Activated CD4-positive, alpha-beta memory T cell treated with anti-CD3 and anti-CD28 coated beads for 36 hours (primary cell): Measurements from ENCODE around the gene OR2T10. TPM values are rescaled to one million over a fixed set of nuclear protein-coding genes. Genes with fewer than 3 reads are reported as not detected.

Experiments
- CTCF ChIA-PET: fragments of 350-600 bp; sonication (Branson Sonifier 250); formaldehyde crosslinking; loops from one replicate; lab custom pipeline; 2021; ENCODE audit warnings: antibody characterized with exemption, inconsistent platforms; lab: Charles Lee
- POLR2A ChIA-PET: fragments of 350-600 bp; sonication (Branson Sonifier 250); formaldehyde crosslinking; loops from one replicate; lab custom pipeline; 2021; ENCODE audit warnings: antibody characterized with exemption; lab: Charles Lee
- DNase-seq: peaks from one replicate; pipeline ENCODE4 v3.0.0-alpha.2; 2020
- H3K27ac Mint-ChIP-seq: one replicate; pipeline ENCODE4 v1.8.0; 2021; ENCODE audit warnings: mixed read lengths
- H3K27me3 Mint-ChIP-seq: one replicate; pipeline ENCODE4 v1.8.0; 2021; ENCODE audit warnings: mixed read lengths
- H3K36me3 Mint-ChIP-seq: one replicate; pipeline ENCODE4 v1.8.0; 2021; ENCODE audit warnings: mixed read lengths
- H3K4me1 Mint-ChIP-seq: one replicate; pipeline ENCODE4 v1.8.0; 2021; ENCODE audit warnings: low read depth, mixed read lengths
- H3K4me3 Mint-ChIP-seq: one replicate; pipeline ENCODE4 v1.8.0; 2021; ENCODE audit warnings: mild to moderate bottlenecking, mixed read lengths
- H3K9me3 Mint-ChIP-seq: one replicate; pipeline ENCODE4 v1.8.0; 2021; ENCODE audit warnings: mixed read lengths
- intact Hi-C: fragments of 100-400 bp; cut with micrococcal nuclease; formaldehyde crosslinking; loops from one replicate; pipeline ENCODE4 v1.15.1; 2023
- total RNA-seq, 2 experiments: library from RNA; stranded (reverse); gene quantifications; one replicate each; pipeline ENCODE4 v1.2.3, GENCODE V29; 2021

OR2T10 gene
- total RNA-seq, 2 experiments from 2014 or later, result not detected

DNA sequence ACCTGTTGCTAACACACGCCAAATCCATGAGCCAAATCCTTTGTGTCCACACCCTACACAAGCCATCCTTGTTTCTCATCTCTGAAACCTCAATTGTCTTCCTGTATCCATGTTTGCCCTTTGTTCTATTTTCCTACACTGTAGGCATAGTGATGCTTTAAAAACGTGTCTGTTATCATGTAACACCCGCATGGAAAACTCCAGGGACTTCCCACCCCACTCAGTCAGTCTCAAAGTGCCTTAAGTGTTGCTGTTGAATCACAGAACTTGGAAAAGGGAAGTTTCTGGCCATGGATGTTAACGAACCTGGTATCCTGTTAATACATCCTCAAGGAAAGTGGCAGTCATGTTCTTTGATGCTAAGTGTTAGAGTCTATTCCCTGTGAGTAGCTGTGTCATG lies 27.7 kb upstream of the OR2T10 start:
- no peak overlapping the region for H3K27ac Mint-ChIP-seq
- H3K4me1 Mint-ChIP-seq, result no peaks in the 10 kb centered on the region
- DNase-seq, result no peak
- ChIA-PET CTCF (interaction anchor here (7.1 kb wide), 1 partner anchor 181 kb away, joined by 46 read pairs; no protein-coding TSS in a partner anchor), POLR2A (no interaction called here)
- intact Hi-C loops, result no loop called here
- H3K27me3 Mint-ChIP-seq, result no peaks in the 10 kb centered on the region
- no peaks in the 10 kb centered on the region for H3K36me3 Mint-ChIP-seq
- no peak overlapping the region for H3K4me3 Mint-ChIP-seq
- no peaks in the 10 kb centered on the region for H3K9me3 Mint-ChIP-seq

- intact Hi-C loops, result loop anchor here (1.0 kb wide), 2 partner anchors 64 to 185 kb away; no protein-coding TSS in a partner anchor
- Mint-ChIP-seq H3K27ac (no peak overlapping the region), H3K36me3 (no peaks in the 10 kb centered on the region), H3K27me3 (no peaks in the 10 kb centered on the region), H3K4me1 (peaks cover 2% of the 10 kb centered on the region), H3K9me3 (no peaks in the 10 kb centered on the region), H3K4me3 (no peak overlapping the region)
- DNase-seq, result no peak
- POLR2A ChIA-PET, result no interaction called here
- CTCF ChIA-PET, result interaction anchor here (0.7 to 7.1 kb wide), 9 partner anchors 8 to 202 kb away, joined by 3 to 46 read pairs (median 4); no protein-coding TSS in a partner anchor
Measured at GRCh38 chr1:248622570-248623001, 25.1 kb upstream of the OR2T10 start.

DNA sequence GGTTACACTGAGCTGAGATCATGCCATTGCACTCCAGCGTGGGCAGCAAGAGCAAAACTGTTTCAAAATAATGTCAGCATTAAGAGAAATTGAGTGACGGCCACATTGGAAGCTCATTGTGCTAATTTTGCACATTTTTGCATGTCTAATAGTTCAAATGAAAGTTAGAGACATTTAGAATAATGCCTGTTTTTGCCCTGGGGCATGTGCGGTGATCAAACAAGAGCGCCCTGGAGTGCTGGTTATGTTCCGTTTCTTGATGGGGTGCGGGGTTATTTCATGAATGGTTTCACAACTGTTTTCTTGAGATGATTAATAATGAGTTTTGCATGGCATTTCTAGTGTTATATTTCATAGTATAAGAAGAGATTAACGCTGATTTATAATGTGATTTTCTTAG lies 24.3 kb upstream of the OR2T10 start:
- no peaks in the 10 kb centered on the region for H3K9me3 Mint-ChIP-seq

GRCh38 chr1:248618878-248619277 lies 21.4 kb upstream of the OR2T10 start:
- Mint-ChIP-seq H3K9me3 (no peaks in the 10 kb centered on the region), H3K27me3 (no peaks in the 10 kb centered on the region), H3K27ac (no peak overlapping the region), H3K36me3 (no peaks in the 10 kb centered on the region), H3K4me3 (no peak overlapping the region), H3K4me1 (peaks cover 3% of the 10 kb centered on the region)
- POLR2A ChIA-PET, result no interaction called here
- CTCF ChIA-PET, result interaction anchor here (1.2 to 7.1 kb wide), 4 partner anchors 10 to 187 kb away, joined by 3 to 46 read pairs (median 6); no protein-coding TSS in a partner anchor
- intact Hi-C loops, result no loop called here
- DNase-seq, result peak; percentile 71

More for the DNA sequence above, 24.3 kb upstream of the OR2T10 start:
- H3K4me1 Mint-ChIP-seq, result peaks cover 2% of the 10 kb centered on the region
- no peak overlapping the region for H3K27ac Mint-ChIP-seq
- intact Hi-C loops, result loop anchor here (1.0 kb wide), 2 partner anchors 65 to 186 kb away; no protein-coding TSS in a partner anchor
- H3K36me3 Mint-ChIP-seq, result no peaks in the 10 kb centered on the region
- no peak for DNase-seq
- POLR2A ChIA-PET, result no interaction called here
- H3K4me3 Mint-ChIP-seq, result no peak overlapping the region
- no peaks in the 10 kb centered on the region for H3K27me3 Mint-ChIP-seq
- CTCF ChIA-PET, result interaction anchor here (1.5 to 7.1 kb wide), 4 partner anchors 8 to 184 kb away, joined by 4 to 46 read pairs (median 4); no protein-coding TSS in a partner anchor

- no peaks in the 10 kb centered on the region for H3K36me3 Mint-ChIP-seq
- no peak overlapping the region for H3K4me3 Mint-ChIP-seq
- H3K9me3 Mint-ChIP-seq, result no peaks in the 10 kb centered on the region
- no peak overlapping the region for H3K27ac Mint-ChIP-seq
- intact Hi-C loops, result no loop called here
- POLR2A ChIA-PET, result no interaction called here
- DNase-seq, result no peak
- peaks cover 10% of the 10 kb centered on the region for H3K4me1 Mint-ChIP-seq
- CTCF ChIA-PET, result interaction anchor here (0.6 to 1.4 kb wide), 3 partner anchors 24 to 301 kb away, joined by 3 read pairs; no protein-coding TSS in a partner anchor
- no peaks in the 10 kb centered on the region for H3K27me3 Mint-ChIP-seq
Measured at GRCh38 chr1:248618119-248618518, 20.6 kb upstream of the OR2T10 start.

DNA sequence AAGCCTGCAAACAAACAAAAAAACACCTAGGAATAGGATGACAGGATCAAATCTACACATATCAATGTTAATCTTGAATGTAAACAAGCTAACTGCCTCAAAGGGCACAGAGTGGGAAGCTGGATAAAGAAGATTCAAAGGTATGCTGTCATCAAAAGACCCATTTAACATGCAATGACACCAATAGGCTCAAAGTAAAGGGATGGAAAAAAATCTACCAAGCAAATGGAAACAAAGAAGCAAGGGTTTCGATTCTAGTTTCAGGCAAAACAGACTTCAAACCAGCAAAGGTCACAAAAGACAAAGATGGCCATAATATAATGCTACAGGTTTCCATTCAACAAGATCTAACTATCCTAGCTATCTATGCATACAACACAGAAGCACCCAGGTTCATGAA lies 16.2 kb upstream of the OR2T10 start:
- intact Hi-C loops, result no loop called here
- Mint-ChIP-seq H3K4me1 (peaks cover 11% of the 10 kb centered on the region), H3K27me3 (peaks cover 2% of the 10 kb centered on the region), H3K9me3 (no peaks in the 10 kb centered on the region), H3K4me3 (no peak overlapping the region), H3K27ac (peak overlapping the region; percentile 47), H3K36me3 (no peaks in the 10 kb centered on the region)
- DNase-seq, result no peak
- ChIA-PET CTCF (interaction anchor here (0.5 to 1.4 kb wide), 2 partner anchors 9 to 54 kb away, joined by 3 to 4 read pairs; no protein-coding TSS in a partner anchor), POLR2A (no interaction called here)

GRCh38 chr1:248611883-248612414 lies 14.4 kb upstream of the OR2T10 start:
- intact Hi-C loops, result loop anchor here (1.0 kb wide), 1 partner anchor 208 kb away; no protein-coding TSS in a partner anchor

DNA sequence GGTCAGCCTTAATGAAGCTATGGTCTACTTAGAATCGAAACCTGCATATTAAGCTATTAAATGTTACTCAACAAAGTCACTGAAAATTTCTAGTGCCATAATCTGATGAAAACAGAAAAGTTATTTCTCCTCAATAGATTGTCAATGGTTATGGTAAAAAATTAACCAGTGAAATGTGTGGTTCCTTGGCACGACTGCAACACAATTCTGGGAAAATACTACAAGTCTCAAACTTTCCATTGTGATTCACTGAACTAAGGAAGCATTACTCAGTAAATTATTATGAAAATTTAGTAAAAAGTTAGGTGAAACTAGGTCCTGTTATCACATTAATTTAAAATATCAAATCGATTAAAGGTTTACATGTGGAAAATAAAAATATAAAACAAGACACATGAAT lies 12.8 kb upstream of the OR2T10 start:
- Mint-ChIP-seq H3K4me1 (peaks cover 11% of the 10 kb centered on the region), H3K36me3 (no peaks in the 10 kb centered on the region), H3K27me3 (peaks cover 2% of the 10 kb centered on the region), H3K27ac (no peak overlapping the region), H3K9me3 (no peaks in the 10 kb centered on the region), H3K4me3 (no peak overlapping the region)
- no peak for DNase-seq
- CTCF ChIA-PET, result interaction anchor here (1.4 kb wide), 1 partner anchor 14 kb away, joined by 5 read pairs; no protein-coding TSS in a partner anchor
- intact Hi-C loops, result no loop called here
- POLR2A ChIA-PET, result no interaction called here

More at GRCh38 chr1:248611883-248612414, 14.4 kb upstream of the OR2T10 start:
- H3K9me3 Mint-ChIP-seq, result no peaks in the 10 kb centered on the region
- peak; percentile 30 for DNase-seq
- POLR2A ChIA-PET, result no interaction called here
- peaks cover 2% of the 10 kb centered on the region for H3K27me3 Mint-ChIP-seq
- H3K4me1 Mint-ChIP-seq, result peaks cover 11% of the 10 kb centered on the region
- H3K36me3 Mint-ChIP-seq, result no peaks in the 10 kb centered on the region
- no peak overlapping the region for H3K27ac Mint-ChIP-seq
- H3K4me3 Mint-ChIP-seq, result no peak overlapping the region
- CTCF ChIA-PET, result interaction anchor here (0.9 to 1.0 kb wide), 2 partner anchors 11 to 206 kb away, joined by 3 read pairs; no protein-coding TSS in a partner anchor

DNA sequence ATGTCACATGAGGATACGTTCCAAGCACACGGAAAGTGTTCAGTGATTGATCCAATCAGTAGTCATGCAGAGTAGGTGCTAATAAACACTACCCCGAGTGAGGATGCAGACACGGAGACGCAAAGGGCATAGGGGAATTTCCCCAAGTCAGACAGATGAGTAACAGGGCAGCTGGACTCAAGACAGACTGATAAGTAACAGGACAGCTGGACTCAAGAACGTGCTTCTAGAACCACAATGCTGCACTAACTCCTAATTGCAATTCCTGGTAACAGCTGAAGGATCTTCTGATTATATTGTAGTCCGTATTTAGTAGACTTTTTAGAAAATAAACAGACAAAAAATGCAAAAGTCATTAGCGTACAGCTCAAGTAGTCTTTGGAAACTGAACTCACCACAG lies 1.9 kb upstream of the OR2T10 start:
- Mint-ChIP-seq H3K27ac (no peak overlapping the region), H3K9me3 (no peaks in the 10 kb centered on the region), H3K36me3 (no peaks in the 10 kb centered on the region), H3K27me3 (no peaks in the 10 kb centered on the region), H3K4me3 (no peak overlapping the region), H3K4me1 (peaks cover 6% of the 10 kb centered on the region)
- no peak for DNase-seq
- intact Hi-C loops, result no loop called here
- ChIA-PET CTCF (no interaction called here), POLR2A (no interaction called here)

DNA sequence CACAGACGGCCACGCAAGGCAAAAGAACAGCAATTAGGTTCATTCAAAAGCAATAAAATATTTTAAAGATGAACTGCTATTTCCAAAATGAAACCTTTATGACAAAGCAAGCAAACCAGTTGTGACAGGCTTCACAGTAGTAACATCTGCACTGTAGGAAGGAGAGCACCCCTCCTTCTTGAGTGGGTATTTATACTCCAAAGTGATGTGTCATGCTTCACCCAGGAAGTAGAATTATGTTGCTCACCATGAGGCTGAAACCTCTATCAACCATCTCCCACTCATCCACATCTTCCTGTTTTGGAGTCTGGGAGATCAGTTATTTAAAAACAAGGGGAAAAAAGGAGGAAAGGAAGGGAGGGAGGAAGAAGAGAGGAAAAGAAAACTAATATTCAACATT lies 885 bp downstream of the OR2T10 start:
- Mint-ChIP-seq H3K27ac (no peak overlapping the region), H3K4me1 (peaks cover 6% of the 10 kb centered on the region), H3K9me3 (no peaks in the 10 kb centered on the region), H3K4me3 (no peak overlapping the region), H3K36me3 (no peaks in the 10 kb centered on the region), H3K27me3 (peaks cover 3% of the 10 kb centered on the region)
- POLR2A ChIA-PET, result no interaction called here
- CTCF ChIA-PET, result no interaction called here
- intact Hi-C loops, result no loop called here
- DNase-seq, result no peak

- CTCF ChIA-PET, result interaction anchor here (1.5 kb wide), 1 partner anchor 24 kb away, joined by 3 read pairs; no protein-coding TSS in a partner anchor
- Mint-ChIP-seq H3K27me3 (peaks cover 3% of the 10 kb centered on the region), H3K27ac (no peak overlapping the region), H3K4me3 (no peak overlapping the region), H3K36me3 (no peaks in the 10 kb centered on the region), H3K9me3 (no peaks in the 10 kb centered on the region), H3K4me1 (peaks cover 6% of the 10 kb centered on the region)
- intact Hi-C loops, result no loop called here
- POLR2A ChIA-PET, result no interaction called here
- no peak for DNase-seq
Measured at GRCh38 chr1:248593226-248593625, 4.3 kb downstream of the OR2T10 start.

DNA sequence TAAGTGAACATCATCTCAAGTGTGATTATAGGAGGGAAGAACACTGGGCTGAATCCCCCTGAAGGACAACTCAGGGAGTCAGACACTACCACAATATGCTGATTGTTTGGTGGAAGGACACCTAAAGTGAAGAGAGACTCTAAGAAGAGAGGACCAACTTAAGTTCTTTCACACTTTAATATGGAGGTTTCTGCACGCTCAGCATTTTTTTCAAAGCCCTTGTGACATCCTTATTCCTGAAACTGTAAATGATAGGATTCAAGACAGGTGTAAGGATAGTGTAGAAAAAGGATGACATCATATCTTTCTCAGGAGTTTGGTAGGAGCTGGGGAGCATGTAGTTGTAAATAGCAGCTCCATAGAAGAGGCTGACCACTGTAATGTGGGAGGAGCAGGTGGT lies 4.8 kb downstream of the OR2T10 start:
- Mint-ChIP-seq H3K27me3 (peaks cover 3% of the 10 kb centered on the region), H3K4me3 (no peak overlapping the region), H3K36me3 (no peaks in the 10 kb centered on the region), H3K4me1 (peaks cover 6% of the 10 kb centered on the region), H3K27ac (no peak overlapping the region), H3K9me3 (no peaks in the 10 kb centered on the region)
- no peak for DNase-seq
- POLR2A ChIA-PET, result no interaction called here
- CTCF ChIA-PET, result no interaction called here
- intact Hi-C loops, result no loop called here
